IMR-90 (cell line): Measurements from ENCODE around the gene TRAF3IP3. TPM values are rescaled to one million over a fixed set of nuclear protein-coding genes. Genes with fewer than 3 reads are reported as not detected.

Experiments
- ATAC-seq: fragments of 200-7000 bp; cut with Tn5 transposase; 2 replicates; pipeline ENCODE4 v1.9.1; 2020; ENCODE audit warnings: low read depth, mild to moderate bottlenecking, moderate library complexity
- BruUV-seq: library from RNA; stranded (reverse); fragments of 400-500 nt; replicated peaks from 2 replicates; lab custom pipeline; 2021; lab: Mats Ljungman, UMichigan
- CTCF ChIA-PET: fragments of 300-600 bp; formaldehyde crosslinking; extraction: SDS; loops from one replicate; lab custom pipeline; 2021; ENCODE audit warnings: antibody characterized with exemption; lab: Yijun Ruan, JAX
- POLR2A ChIA-PET: fragments of 300-600 bp; sonication (Branson Sonifier 250); formaldehyde crosslinking; loops from one replicate; lab custom pipeline; 2022; ENCODE audit warnings: antibody characterized with exemption; ENCODE audit not compliant: unreplicated experiment; lab: Charles Lee
- DNase-seq: peaks from one replicate; pipeline ENCODE4 v3.0.0; 2013
- H2AFZ ChIP-seq: replicated peaks from 2 replicates; pipeline ENCODE3; 2013; ENCODE audit warnings: low read length, mild to moderate bottlenecking; ENCODE audit not compliant: poor library complexity
- H2AK5ac ChIP-seq: 2 replicates; pipeline ENCODE4 v1.6.1; 2013; ENCODE audit warnings: low read depth, low read length, inconsistent platforms
- H2AK9ac ChIP-seq: replicated peaks from 2 replicates; pipeline ENCODE3; 2013; ENCODE audit warnings: mild to moderate bottlenecking, low read depth, low read length, moderate library complexity; ENCODE audit not compliant: poor library complexity
- H2BK120ac ChIP-seq: 2 replicates; pipeline ENCODE4 v1.6.1; 2013; ENCODE audit warnings: low read depth, low read length, inconsistent platforms
- H2BK15ac ChIP-seq: 3 replicates; pipeline ENCODE4 v1.6.1; 2013; ENCODE audit warnings: low read depth, low read length, inconsistent platforms
- H2BK20ac ChIP-seq: 2 replicates; pipeline ENCODE4 v1.6.1; 2013; ENCODE audit warnings: low read depth, mild to moderate bottlenecking, inconsistent platforms, low read length, moderate library complexity
- H2BK5ac ChIP-seq: 2 replicates; pipeline ENCODE4 v1.6.1; 2013; ENCODE audit warnings: mild to moderate bottlenecking, low read depth, low read length, inconsistent platforms; ENCODE audit not compliant: poor library complexity, severe bottlenecking
- H3K14ac ChIP-seq: replicated peaks from 2 replicates; pipeline ENCODE4 v1.6.1; 2013; ENCODE audit warnings: low read depth, low read length, inconsistent platforms
- H3K18ac ChIP-seq: 2 replicates; pipeline ENCODE4 v1.6.1; 2013; ENCODE audit warnings: low read depth, low read length, control low read depth
- H3K23ac ChIP-seq: 2 replicates; pipeline ENCODE4 v1.6.1; 2013; ENCODE audit warnings: low read depth, low read length, inconsistent platforms
- H3K27ac ChIP-seq: 2 replicates; pipeline ENCODE4 v1.5.1; 2013; ENCODE audit warnings: mild to moderate bottlenecking, control low read depth, low read length; ENCODE audit not compliant: insufficient read depth
- H3K27me3 ChIP-seq: 2 replicates; pipeline ENCODE4 v1.6.1; 2013; ENCODE audit warnings: low read length; ENCODE audit not compliant: control insufficient read depth, insufficient read depth
- H3K36me3 ChIP-seq: 2 replicates; pipeline ENCODE4 v1.6.1; 2013; ENCODE audit warnings: low read length, mixed read lengths; ENCODE audit not compliant: control insufficient read depth, insufficient read depth
- H3K4ac ChIP-seq: 2 replicates; pipeline ENCODE4 v1.6.1; 2013; ENCODE audit warnings: low read depth, low read length, inconsistent platforms
- H3K4me1 ChIP-seq: 2 replicates; pipeline ENCODE4 v1.6.1; 2013; ENCODE audit warnings: low read length, mixed read lengths; ENCODE audit not compliant: control insufficient read depth, insufficient read depth
- H3K4me2 ChIP-seq: 2 replicates; pipeline ENCODE4 v1.6.1; 2013; ENCODE audit warnings: low read depth, mild to moderate bottlenecking, control low read depth, low read length, moderate library complexity
- H3K4me3 ChIP-seq: 2 replicates; pipeline ENCODE4 v1.5.1; 2013; ENCODE audit warnings: low read depth, mild to moderate bottlenecking, control low read depth, low read length, moderate library complexity; ENCODE audit not compliant: insufficient read depth
- H3K56ac ChIP-seq: 2 replicates; pipeline ENCODE4 v1.6.1; 2013; ENCODE audit warnings: low read length, inconsistent platforms; ENCODE audit not compliant: insufficient read depth; ENCODE audit errors: extremely low read depth
- H3K79me1 ChIP-seq, 2 experiments: 2 replicates each; pipeline ENCODE4 v1.6.1; 2013; ENCODE audit warnings: low read length in 2 of 2, inconsistent platforms in 1 of 2, low read depth in 1 of 2
- H3K9ac ChIP-seq: 2 replicates; pipeline ENCODE4 v1.6.1; 2013; ENCODE audit warnings: low read depth, low read length, control low read depth
- H3K9me1 ChIP-seq: 2 replicates; pipeline ENCODE4 v1.6.1; 2013; ENCODE audit warnings: low read length, inconsistent platforms; ENCODE audit not compliant: insufficient read depth
- H3K9me3 ChIP-seq: 2 replicates; pipeline ENCODE4 v1.6.1; 2013; ENCODE audit warnings: low read length; ENCODE audit not compliant: control insufficient read depth, insufficient read depth
- H4K20me1 ChIP-seq: 2 replicates; pipeline ENCODE4 v1.6.1; 2013; ENCODE audit warnings: low read length, inconsistent platforms; ENCODE audit not compliant: insufficient read depth
- H4K5ac ChIP-seq: 2 replicates; pipeline ENCODE4 v1.6.1; 2013; ENCODE audit warnings: mild to moderate bottlenecking, low read depth, low read length, control low read depth
- H4K8ac ChIP-seq, 2 experiments: 2 replicates each; pipeline ENCODE4 v1.6.1; 2013; ENCODE audit warnings: low read depth in 2 of 2, low read length in 2 of 2, control low read depth in 1 of 2, inconsistent platforms in 1 of 2
- H4K91ac ChIP-seq: 2 replicates; pipeline ENCODE4 v1.6.1; 2013; ENCODE audit warnings: low read depth, low read length, inconsistent platforms; ENCODE audit not compliant: insufficient read depth
- BHLHE40 ChIP-seq: fragments of 150-350 bp; IDR thresholded peaks from 2 replicates; pipeline ENCODE4 v1.6.1; 2016; ENCODE audit warnings: mild to moderate bottlenecking, low read depth, low read length
- MAZ ChIP-seq: IDR thresholded peaks from 2 replicates; pipeline ENCODE4 v1.6.1; 2012; ENCODE audit warnings: low read depth, mild to moderate bottlenecking, low read length, improper control_type of control experiment, moderate library complexity, borderline replicate concordance
- MXI1 ChIP-seq: IDR thresholded peaks from 2 replicates; pipeline ENCODE4 v1.6.1; 2012; ENCODE audit warnings: low read depth, mild to moderate bottlenecking, low read length, moderate library complexity, borderline replicate concordance
- NFE2L2 ChIP-seq: fragments of 150-350 bp; IDR thresholded peaks from 2 replicates; pipeline ENCODE4 v1.6.1; 2016; ENCODE audit warnings: low read depth, mild to moderate bottlenecking, low read length
- RAD21 ChIP-seq: IDR thresholded peaks from 2 replicates; pipeline ENCODE4 v1.6.1; 2012; ENCODE audit warnings: low read length, improper control_type of control experiment
- SMC3 ChIP-seq: fragments of 150-350 bp; IDR thresholded peaks from 2 replicates; pipeline ENCODE4 v1.6.1; 2016; ENCODE audit warnings: low read depth, mild to moderate bottlenecking, antibody characterized with exemption, low read length, moderate library complexity
- WGBS, 2 experiments: methylation state at CpG; one replicate each; pipeline versions ENCODE4 v1.1.5 to v1.1.7; 2013; ENCODE audit warnings: missing lambda C conversion rate in 2 of 2; ENCODE audit not compliant: insufficient read length in 1 of 2; ENCODE audit errors: extremely low coverage in 2 of 2; 5-methylcytosine and 5-hydroxymethylcytosine counted together
- dilution Hi-C: fragments of 300-500 bp; cut with HindIII; formaldehyde crosslinking; loops from one replicate; pipeline ENCODE4 v1.14.3; 2018; ENCODE audit warnings: low sequenced_read_pairs; ENCODE audit not compliant: unreplicated experiment
- in situ Hi-C: fragments of 300-500 bp; cut with MboI; formaldehyde crosslinking; loops from 3 replicates; pipeline ENCODE4 v1.14.3; 2019; ENCODE audit warnings: low sequenced_read_pairs, inconsistent platforms, mixed read lengths
- intact Hi-C: fragments of 100-400 bp; cut with micrococcal nuclease; formaldehyde crosslinking; loops from 2 replicates; pipeline ENCODE4 v1.10.0; 2022
- polyA plus RNA-seq, 3 experiments: library from polyadenylated mRNA; depleted of rRNA; stranded (reverse); fragments of >200 nt; gene quantifications; 2 replicates each; pipeline ENCODE4 v1.2.3, GENCODE V29; 2012; ENCODE audit warnings: low replicate concordance in 1 of 3
- total RNA-seq: library from RNA; depleted of rRNA; stranded (reverse); fragments of >200 nt; gene quantifications from 2 replicates; pipeline ENCODE4 v1.2.3, GENCODE V29; 2012
- TF ChIP-seq, protein P1 (sequence below): fragments of 150-350 bp; IDR thresholded peaks from 2 replicates; pipeline ENCODE4 v1.6.1; 2017; ENCODE audit warnings: mild to moderate bottlenecking, antibody characterized with exemption, low read length, low read depth
- TF ChIP-seq, protein P2 (sequence below): fragments of 150-350 bp; IDR thresholded peaks from 2 replicates; pipeline ENCODE4 v1.6.1; 2016; ENCODE audit warnings: low read depth, mild to moderate bottlenecking, low read length, moderate library complexity, borderline replicate concordance

TRAF3IP3 gene
- total and polyA plus RNA-seq, 2 of the 4 experiments (the other 2 are of a cell fraction), result 0.12 to 0.18 TPM

DNA sequence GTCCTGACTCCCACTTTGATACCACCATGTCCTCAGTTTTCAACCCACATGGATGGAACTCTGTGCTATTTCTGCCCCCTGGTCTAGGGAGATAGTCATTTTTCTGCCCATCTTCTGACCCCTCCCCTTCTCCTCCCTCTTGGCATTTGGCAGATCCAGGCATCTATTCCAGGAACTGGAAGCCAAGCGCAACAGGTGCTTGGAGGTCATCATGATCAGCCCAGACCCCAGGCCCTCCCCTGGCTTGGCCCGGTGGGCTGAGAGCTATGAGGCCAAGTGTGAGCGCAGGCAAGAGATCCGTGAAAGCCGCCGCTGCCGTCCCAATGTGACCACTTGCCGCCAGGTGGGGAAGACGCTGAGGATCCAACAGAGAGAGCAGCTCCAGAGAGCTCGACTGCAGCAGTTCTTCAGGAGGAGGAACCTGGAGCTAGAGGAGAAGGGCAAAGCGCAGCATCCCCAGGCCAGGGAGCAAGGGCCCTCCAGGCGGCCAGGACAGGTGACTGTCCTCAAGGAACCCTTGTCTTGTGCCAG is 4.0 kb downstream of the TRAF3IP3 start:
- Histone ChIP-seq H3K9me1 (no peaks in the 10 kb centered on the region), H3K9ac (no peak overlapping the region), H3K4ac (no peak overlapping the region), H2AK9ac (no peak overlapping the region), H3K4me3 (no peak overlapping the region), H4K20me1 (no peaks in the 10 kb centered on the region), H4K8ac (no peak overlapping the region), H2BK15ac (no peak overlapping the region), H3K14ac (no peak overlapping the region), H3K9me3 (no peaks in the 10 kb centered on the region), H3K56ac (no peak overlapping the region), H3K18ac (no peak overlapping the region), H3K4me1 (no peaks in the 10 kb centered on the region), H2BK120ac (no peak overlapping the region), H3K79me1 (no peaks in the 10 kb centered on the region), H3K27me3 (peaks cover 9% of the 10 kb centered on the region; the same call in 1 of the 2 replicates), H2AK5ac (no peak overlapping the region), H2AFZ (no peak overlapping the region), H2BK5ac (no peak overlapping the region), H4K91ac (no peak overlapping the region), H2BK20ac (no peak overlapping the region), H3K4me2 (no peak overlapping the region), H3K23ac (no peak overlapping the region), H3K36me3 (no peaks in the 10 kb centered on the region), H4K5ac (no peak overlapping the region), H3K27ac (no peak overlapping the region)
- BruUV-seq, result no TSS peak
- no peak for TF ChIP-seq NFE2L2
- TF ChIP-seq RAD21, result no peak
- TF ChIP-seq, protein P1, sequence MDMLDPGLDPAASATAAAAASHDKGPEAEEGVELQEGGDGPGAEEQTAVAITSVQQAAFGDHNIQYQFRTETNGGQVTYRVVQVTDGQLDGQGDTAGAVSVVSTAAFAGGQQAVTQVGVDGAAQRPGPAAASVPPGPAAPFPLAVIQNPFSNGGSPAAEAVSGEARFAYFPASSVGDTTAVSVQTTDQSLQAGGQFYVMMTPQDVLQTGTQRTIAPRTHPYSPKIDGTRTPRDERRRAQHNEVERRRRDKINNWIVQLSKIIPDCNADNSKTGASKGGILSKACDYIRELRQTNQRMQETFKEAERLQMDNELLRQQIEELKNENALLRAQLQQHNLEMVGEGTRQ, result no peak
- TF ChIP-seq, protein P2, sequence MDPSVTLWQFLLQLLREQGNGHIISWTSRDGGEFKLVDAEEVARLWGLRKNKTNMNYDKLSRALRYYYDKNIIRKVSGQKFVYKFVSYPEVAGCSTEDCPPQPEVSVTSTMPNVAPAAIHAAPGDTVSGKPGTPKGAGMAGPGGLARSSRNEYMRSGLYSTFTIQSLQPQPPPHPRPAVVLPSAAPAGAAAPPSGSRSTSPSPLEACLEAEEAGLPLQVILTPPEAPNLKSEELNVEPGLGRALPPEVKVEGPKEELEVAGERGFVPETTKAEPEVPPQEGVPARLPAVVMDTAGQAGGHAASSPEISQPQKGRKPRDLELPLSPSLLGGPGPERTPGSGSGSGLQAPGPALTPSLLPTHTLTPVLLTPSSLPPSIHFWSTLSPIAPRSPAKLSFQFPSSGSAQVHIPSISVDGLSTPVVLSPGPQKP, result no peak
- no peak for TF ChIP-seq MXI1
- TF ChIP-seq BHLHE40, result no peak
- no peak for TF ChIP-seq MAZ
- no peak for TF ChIP-seq SMC3
- dilution Hi-C loops, result no loop called here
- ChIA-PET CTCF (no interaction called here), POLR2A (no interaction called here)
- 92% methylated on average over 9 of the region's 12 CpGs; no CpG with 5 or more reads in 1 of the 2 experiments for WGBS, 2 experiments
- in situ Hi-C loops, result loop anchor here (5.0 kb wide), 1 partner anchor 183 kb away; no protein-coding TSS in a partner anchor
- no peak for ATAC-seq
- intact Hi-C loops, result no loop called here
- no peak for DNase-seq
